K562 (cell line): ENCODE results near the gene ZNF615. TPM values are rescaled to one million over a fixed set of nuclear protein-coding genes. Genes with fewer than 3 reads are reported as not detected.
A peak's percentile ranks its signal among the peaks of the same experiment; 100 is the strongest.

ENCODE experiments used
- ADNP ChIP-seq: fragments of 200-800 bp; sonication (Bioruptor generic); IDR thresholded peaks from 2 replicates; pipeline ENCODE4 v1.6.1; 2016; ENCODE audit warnings: missing genetic modification characterization, missing compliant biosample characterization
- CBFB ChIP-seq: sonication (generic); formaldehyde crosslinking; IDR thresholded peaks from 2 replicates; pipeline ENCODE4 v1.4.0; 2020; ENCODE audit warnings: mild to moderate bottlenecking, missing genetic modification reagents
- CSDE1 ChIP-seq, 2 experiments: fragments of 450-650 bp; IDR thresholded peaks; 2 replicates each; pipeline ENCODE4 v1.6.1; 2016; ENCODE audit warnings: mild to moderate bottlenecking in 1 of 2
- ELF4 ChIP-seq: fragments of 450-650 bp; formaldehyde crosslinking; IDR thresholded peaks from 2 replicates; pipeline ENCODE4 v1.4.0; 2022; ENCODE audit warnings: missing genetic modification characterization
- ETV5 ChIP-seq: sonication (generic); formaldehyde crosslinking; IDR thresholded peaks from 2 replicates; pipeline ENCODE4 v1.4.0; 2020; ENCODE audit warnings: low read depth, mild to moderate bottlenecking, missing genetic modification reagents
- GTF2F1 ChIP-seq: IDR thresholded peaks from 2 replicates; pipeline ENCODE4 v1.6.1; 2011; ENCODE audit warnings: low read depth, low read length, improper control_type of control experiment
- MEF2A ChIP-seq: IDR thresholded peaks from 2 replicates; pipeline ENCODE4 v1.6.1; 2011; ENCODE audit warnings: low read depth, mild to moderate bottlenecking, low read length, moderate library complexity; ENCODE audit not compliant: control insufficient read depth
- POLR2B ChIP-seq: fragments of 450-650 bp; IDR thresholded peaks from 2 replicates; pipeline ENCODE4 v1.6.1; 2018; ENCODE audit warnings: low read depth; ENCODE audit not compliant: partially characterized antibody
- PRPF4 ChIP-seq: fragments of 200-400 bp; formaldehyde crosslinking; IDR thresholded peaks from one replicate; pipeline ENCODE4 v1.6.1; 2017; ENCODE audit warnings: low read length, low read depth, mild to moderate bottlenecking; ENCODE audit not compliant: insufficient read depth, poor library complexity, severe bottlenecking
- PTBP1 ChIP-seq: fragments of 200-400 bp; formaldehyde crosslinking; IDR thresholded peaks from 2 replicates; pipeline ENCODE4 v1.6.1; 2017; ENCODE audit warnings: low read depth, low read length
- SMAD3 ChIP-seq: fragments of 450-650 bp; formaldehyde crosslinking; conservative IDR thresholded peaks from 2 replicates; pipeline ENCODE4 v1.4.0; 2020; ENCODE audit warnings: mild to moderate bottlenecking
- STAT5B ChIP-seq: fragments of 250-450 bp; sonication (Bioruptor Pico); IDR thresholded peaks from 2 replicates; pipeline ENCODE4 v1.8.0; 2021; ENCODE audit warnings: mild to moderate bottlenecking, inconsistent platforms
- ZNF507 ChIP-seq: conservative IDR thresholded peaks from 2 replicates; pipeline ENCODE4 v1.6.1; 2017; ENCODE audit warnings: missing genetic modification characterization, missing compliant biosample characterization
- polyA plus RNA-seq, 8 experiments: library from polyadenylated mRNA; depleted of rRNA in 4 of 8; stranded (reverse) in 5 of 8; unstranded in 3 of 8; fragments of >200 nt; fragmentation: Nextera tagmentation in 2 of 8; fragmentation: Illumina TruSeq in 1 of 8; extraction: Ambion mirVana in 2 of 8; extraction: Trizol in 1 of 8; gene quantifications; 2 replicates each; pipeline versions ENCODE4 v1.2.1 to v1.2.3, GENCODE V29; 2011 to 2014; ENCODE audit warnings: inconsistent platforms in 1 of 8, missing spikeins in 1 of 8
- total RNA-seq, 7 experiments: library from RNA; depleted of rRNA in 6 of 7; stranded (reverse); fragments of >200 nt in 6 of 7; fragmentation: Illumina TruSeq in 2 of 7; extraction: Trizol in 2 of 7; gene quantifications; 2 replicates each; pipeline versions ENCODE4 v1.2.1 to v1.2.3, GENCODE V29; 2011 to 2021; ENCODE audit warnings: low replicate concordance in 1 of 7
- TF ChIP-seq, protein P1 (sequence below), 2 experiments: fragments of 450-650 bp in 1 of 2; sonication (generic) in 1 of 2; formaldehyde crosslinking in 1 of 2; IDR thresholded peaks; 2 replicates each; pipeline versions ENCODE4 v1.7.1 to v1.9.0; 2016 to 2022; ENCODE audit warnings: inconsistent platforms in 1 of 2, mild to moderate bottlenecking in 1 of 2, missing genetic modification reagents in 1 of 2

ZNF615 gene
- total and polyA plus RNA-seq, 9 of the 15 experiments (the other 6 are each of a cell fraction or from before 2014, with no cell fraction given): 1.2 to 4.4 (median 2.7) TPM

DNA sequence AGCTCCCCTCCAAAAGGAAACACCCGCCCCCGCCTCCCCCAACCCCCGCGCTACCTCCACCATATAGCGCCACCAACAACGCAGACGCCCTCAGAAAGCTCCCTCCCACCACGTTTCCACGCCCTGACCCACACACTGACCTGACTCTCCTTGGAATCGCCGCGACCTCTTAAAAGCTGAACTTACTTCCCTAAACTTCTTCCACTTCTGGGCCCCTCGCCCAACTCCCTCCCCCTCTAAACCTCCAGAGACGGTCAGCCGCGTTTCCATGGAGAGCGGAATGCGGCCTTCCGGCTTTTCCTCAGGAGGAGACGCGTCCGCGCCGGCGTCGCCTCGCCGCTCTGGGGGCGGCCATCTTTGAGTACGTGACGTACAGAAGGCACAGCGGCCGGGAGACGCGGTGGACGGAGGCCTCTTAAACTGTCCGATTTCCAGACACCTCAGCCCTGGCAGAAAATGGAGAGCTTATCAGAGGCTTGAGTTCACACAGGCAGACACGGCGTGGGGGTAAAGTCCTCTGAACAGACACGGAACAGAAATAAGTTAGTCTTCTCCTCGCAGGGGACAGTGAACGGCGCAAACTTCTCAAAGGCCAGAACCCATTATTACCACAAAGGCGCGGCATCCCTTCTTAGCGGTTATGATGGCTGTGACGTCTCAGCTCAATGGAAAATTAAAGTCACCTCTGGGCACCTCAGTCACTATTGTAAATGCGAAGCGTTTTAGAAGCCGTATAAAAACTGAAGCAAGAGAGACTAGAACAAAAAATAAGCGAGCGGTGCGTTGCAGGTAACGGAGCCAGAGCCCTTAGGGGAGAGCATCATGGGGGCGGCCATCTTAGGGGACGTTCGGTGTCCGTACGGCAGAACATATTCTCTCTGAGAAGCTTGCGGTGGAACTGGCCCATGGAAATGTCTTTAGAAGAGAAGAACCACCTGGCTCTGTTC lies 40.8 kb upstream of the ZNF615 start, which contains the start of gene ZNF432 (continued):
- TF ChIP-seq, protein P1, sequence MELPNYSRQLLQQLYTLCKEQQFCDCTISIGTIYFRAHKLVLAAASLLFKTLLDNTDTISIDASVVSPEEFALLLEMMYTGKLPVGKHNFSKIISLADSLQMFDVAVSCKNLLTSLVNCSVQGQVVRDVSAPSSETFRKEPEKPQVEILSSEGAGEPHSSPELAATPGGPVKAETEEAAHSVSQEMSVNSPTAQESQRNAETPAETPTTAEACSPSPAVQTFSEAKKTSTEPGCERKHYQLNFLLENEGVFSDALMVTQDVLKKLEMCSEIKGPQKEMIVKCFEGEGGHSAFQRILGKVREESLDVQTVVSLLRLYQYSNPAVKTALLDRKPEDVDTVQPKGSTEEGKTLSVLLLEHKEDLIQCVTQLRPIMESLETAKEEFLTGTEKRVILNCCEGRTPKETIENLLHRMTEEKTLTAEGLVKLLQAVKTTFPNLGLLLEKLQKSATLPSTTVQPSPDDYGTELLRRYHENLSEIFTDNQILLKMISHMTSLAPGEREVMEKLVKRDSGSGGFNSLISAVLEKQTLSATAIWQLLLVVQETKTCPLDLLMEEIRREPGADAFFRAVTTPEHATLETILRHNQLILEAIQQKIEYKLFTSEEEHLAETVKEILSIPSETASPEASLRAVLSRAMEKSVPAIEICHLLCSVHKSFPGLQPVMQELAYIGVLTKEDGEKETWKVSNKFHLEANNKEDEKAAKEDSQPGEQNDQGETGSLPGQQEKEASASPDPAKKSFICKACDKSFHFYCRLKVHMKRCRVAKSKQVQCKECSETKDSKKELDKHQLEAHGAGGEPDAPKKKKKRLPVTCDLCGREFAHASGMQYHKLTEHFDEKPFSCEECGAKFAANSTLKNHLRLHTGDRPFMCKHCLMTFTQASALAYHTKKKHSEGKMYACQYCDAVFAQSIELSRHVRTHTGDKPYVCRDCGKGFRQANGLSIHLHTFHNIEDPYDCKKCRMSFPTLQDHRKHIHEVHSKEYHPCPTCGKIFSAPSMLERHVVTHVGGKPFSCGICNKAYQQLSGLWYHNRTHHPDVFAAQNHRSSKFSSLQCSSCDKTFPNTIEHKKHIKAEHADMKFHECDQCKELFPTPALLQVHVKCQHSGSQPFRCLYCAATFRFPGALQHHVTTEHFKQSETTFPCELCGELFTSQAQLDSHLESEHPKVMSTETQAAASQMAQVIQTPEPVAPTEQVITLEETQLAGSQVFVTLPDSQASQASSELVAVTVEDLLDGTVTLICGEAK (IDR thresholded peaks at IDR 0.05): peak; percentile 65
- TF ChIP-seq, protein P1 (CRISPR knock-in tag; IDR thresholded peaks at IDR 0.05): no peak
- TF ChIP-seq POLR2B (peak; percentile 62), CBFB (0 out of 2 replicates have a peak, but pooled peaks have one; percentile 54), STAT5B (CRISPR knock-in tag) (no peak), ZNF507 (no peak), PTBP1 (no peak), CSDE1 (IDR thresholded peaks at IDR 0.05) (no peak), ETV5 (peak; percentile 50; the same call in 1 of the 2 replicates), ADNP (tag) (no peak), MEF2A (no peak), ELF4 (CRISPR knock-in tag) (peak; percentile 46; the same call in 1 of the 2 replicates), SMAD3 (CRISPR knock-in tag) (no peak), GTF2F1 (no peak), PRPF4 (no peak)
